SU-DHL-6 (cell line): ENCODE results near the gene C5orf63.

Experiments used
- H2AFZ ChIP-seq: fragments of 200-600 bp; sonication (generic); 2 replicates; pipeline ENCODE4 v1.6.1; 2014; ENCODE audit warnings: low read depth, mild to moderate bottlenecking, moderate library complexity, mixed read lengths, antibody characterized with exemption, low read length; ENCODE audit not compliant: severe bottlenecking
- H3F3A ChIP-seq: fragments of 200-600 bp; shearing (Covaris generic); 2 replicates; pipeline ENCODE4 v1.6.0; 2016; ENCODE audit warnings: antibody characterized with exemption, mild to moderate bottlenecking; ENCODE audit not compliant: insufficient read depth
- H3K27ac ChIP-seq: fragments of 200-600 bp; sonication (generic); 2 replicates; pipeline ENCODE4 v1.5.1; 2016; ENCODE audit warnings: low read depth, mild to moderate bottlenecking, low read length, moderate library complexity, mixed read lengths
- H3K27me3 ChIP-seq: fragments of 200-600 bp; sonication (generic), shearing (Covaris generic); 2 replicates; pipeline ENCODE4 v1.6.0; 2014; ENCODE audit warnings: mild to moderate bottlenecking, low read length
- H3K36me3 ChIP-seq: fragments of 200-600 bp; sonication (generic); 2 replicates; pipeline ENCODE4 v1.6.1; 2014; ENCODE audit warnings: mild to moderate bottlenecking, low read length, mixed read lengths
- H3K4me2 ChIP-seq: fragments of 300-600, 200-600 bp; shearing (Covaris generic), sonication (generic); 2 replicates; pipeline ENCODE4 v1.6.0; 2014; ENCODE audit warnings: low read length, low read depth, mild to moderate bottlenecking; ENCODE audit not compliant: poor library complexity, severe bottlenecking
- H3K4me3 ChIP-seq: fragments of 200-600 bp; sonication (generic); 2 replicates; pipeline ENCODE4 v1.5.1; 2014; ENCODE audit warnings: antibody characterized with exemption, low read length, mild to moderate bottlenecking, mixed read lengths; ENCODE audit not compliant: insufficient read depth, poor library complexity, severe bottlenecking
- H3K79me2 ChIP-seq: fragments of 200-600 bp; sonication (generic); 2 replicates; pipeline ENCODE4 v1.6.1; 2014; ENCODE audit warnings: mild to moderate bottlenecking, low read length, moderate library complexity; ENCODE audit not compliant: insufficient read depth
- H3K9ac ChIP-seq: fragments of 200-600 bp; sonication (generic); 2 replicates; pipeline ENCODE4 v1.7.0; 2014; ENCODE audit warnings: mild to moderate bottlenecking, low read length
- H3K9me2 ChIP-seq: fragments of 200-600 bp; sonication (generic); replicated peaks from 2 replicates; pipeline ENCODE4 v1.6.1; 2014; ENCODE audit warnings: low read length; ENCODE audit not compliant: insufficient read depth
- H3K9me3 ChIP-seq: fragments of 200-600 bp; sonication (generic); 2 replicates; pipeline ENCODE4 v1.6.1; 2014; ENCODE audit warnings: low read length, mixed read lengths; ENCODE audit not compliant: insufficient read depth
- H4K20me1 ChIP-seq: fragments of 200-600 bp; sonication (generic); 2 replicates; pipeline ENCODE4 v1.6.1; 2014; ENCODE audit warnings: low read depth, mild to moderate bottlenecking, antibody characterized with exemption, low read length, moderate library complexity, mixed read lengths
- CTCF ChIP-seq: fragments of 200-600 bp; sonication (generic); IDR thresholded peaks from one replicate; pipeline ENCODE4 v1.5.1; 2017; ENCODE audit warnings: antibody characterized with exemption, mild to moderate bottlenecking, low read length, moderate library complexity; ENCODE audit not compliant: insufficient read depth, poor library complexity, severe bottlenecking
- EZH2phosphoT487 ChIP-seq: fragments of 200-600 bp; sonication (generic), shearing (Covaris generic); conservative IDR thresholded peaks from 2 replicates; pipeline ENCODE4 v1.6.1; 2018; ENCODE audit warnings: mild to moderate bottlenecking, antibody characterized with exemption, low read length, moderate library complexity, mixed read lengths

Gene C5orf63

GRCh38 chr5:127004721-127005120 lies 68.6 kb downstream of the C5orf63 start:
- Histone ChIP-seq H3K4me2 (no peak overlapping the region), H4K20me1 (0 out of 2 replicates have a peak, but pooled peaks cover 2% of the 10 kb centered on the region)

GRCh38 chr5:127003798-127004495 lies 69.4 kb downstream of the C5orf63 start:
- H3K4me3 ChIP-seq: no peak overlapping the region
- no peaks in the 10 kb centered on the region for H3K79me2 ChIP-seq
- no peak overlapping the region for H3K27ac ChIP-seq
- TF ChIP-seq CTCF: no peak
- no peak for TF ChIP-seq EZH2phosphoT487
- H3K36me3 ChIP-seq: no peaks in the 10 kb centered on the region
- no peak overlapping the region for H2AFZ ChIP-seq
- no peaks in the 10 kb centered on the region for H3F3A ChIP-seq
- H4K20me1 ChIP-seq: 0 out of 2 replicates have a peak, but pooled peaks cover 2% of the 10 kb centered on the region
- no peaks in the 10 kb centered on the region for H3K9me3 ChIP-seq
- no peaks in the 10 kb centered on the region for H3K27me3 ChIP-seq
- no peaks in the 10 kb centered on the region for H3K9me2 ChIP-seq
- H3K4me2 ChIP-seq: no peak overlapping the region
- H3K9ac ChIP-seq: no peak overlapping the region

More at GRCh38 chr5:127004721-127005120, 68.6 kb downstream of the C5orf63 start:
- Histone ChIP-seq H3K79me2 (no peaks in the 10 kb centered on the region), H3K4me3 (no peak overlapping the region), H3F3A (no peaks in the 10 kb centered on the region), H3K9ac (no peak overlapping the region), H3K27ac (no peak overlapping the region), H2AFZ (no peak overlapping the region), H3K9me2 (no peaks in the 10 kb centered on the region), H3K36me3 (no peaks in the 10 kb centered on the region), H3K27me3 (no peaks in the 10 kb centered on the region), H3K9me3 (no peaks in the 10 kb centered on the region)
- TF ChIP-seq EZH2phosphoT487: no peak
- no peak for TF ChIP-seq CTCF

- Histone ChIP-seq H3K36me3 (no peaks in the 10 kb centered on the region), H4K20me1 (0 out of 2 replicates have a peak, but pooled peaks cover 2% of the 10 kb centered on the region), H2AFZ (no peak overlapping the region), H3K4me3 (no peak overlapping the region), H3K79me2 (no peaks in the 10 kb centered on the region), H3K27me3 (no peaks in the 10 kb centered on the region), H3K9me2 (no peaks in the 10 kb centered on the region), H3F3A (no peaks in the 10 kb centered on the region), H3K9me3 (no peaks in the 10 kb centered on the region), H3K9ac (no peak overlapping the region), H3K4me2 (no peak overlapping the region), H3K27ac (no peak overlapping the region)
- TF ChIP-seq CTCF (no peak), EZH2phosphoT487 (no peak)
Observed at GRCh38 chr5:127002390-127002789, 70.9 kb downstream of the C5orf63 start.
